ENCODE measurements around the gene TRAIP.

TRAIP gene

DNA sequence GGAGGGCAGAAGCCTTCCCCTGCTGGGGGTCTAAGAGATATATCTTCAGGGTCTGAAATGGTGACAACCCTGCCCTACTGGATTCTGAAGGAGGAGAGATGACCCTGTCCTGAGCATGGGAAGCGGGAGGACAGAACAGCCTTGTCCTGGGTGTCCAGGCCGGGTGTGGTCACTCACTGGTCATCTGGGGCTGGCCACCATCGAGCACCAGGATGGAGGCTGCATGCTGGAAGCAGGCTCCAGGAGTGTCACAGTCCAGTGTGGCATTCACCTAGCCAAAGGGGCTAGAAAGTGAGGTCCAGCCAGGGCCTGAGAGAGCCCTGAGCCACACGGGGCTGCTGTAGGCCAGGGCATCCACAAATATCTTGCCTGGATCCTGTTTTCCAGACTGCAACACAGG is 61.9 kb downstream of the TRAIP start:
- H2BK120ac ChIP-seq (ENCODE audit: low read depth, low read length): no peak overlapping the region
- H2BK15ac ChIP-seq (ENCODE audit: low read length): peak overlapping the region; percentile 4
- H3K27me3 ChIP-seq (ENCODE audit: control insufficient read depth in 3 of 3, insufficient read depth in 3 of 3, low read depth in 1 of 3, low read length in 3 of 3): peaks cover 0 to 23% (median 0%) of the 10 kb centered on the region in 3 experiments
- no peak overlapping the region for H3K27ac ChIP-seq (replicated peaks; ENCODE audit: low read length)
- no peak for DNase-seq (ENCODE audit: low spot score)
- no CpG with 5 or more reads among the region's 4 CpGs for WGBS, 2 donors (ENCODE audit: extremely low coverage in 2 of 2, insufficient read length in 2 of 2, insufficient replicate concordance in 1 of 2)
- no peak overlapping the region for H3K4me3 ChIP-seq (ENCODE audit: low read length in 2 of 2)
- H3K18ac ChIP-seq (ENCODE audit: low read length): no peak overlapping the region
- H2AK5ac ChIP-seq (ENCODE audit: low read depth, low read length): no peak overlapping the region
- H3K4ac ChIP-seq (ENCODE audit: low read length): no peak overlapping the region
- H3K4me2 ChIP-seq (ENCODE audit: insufficient read depth, low read length, poor library complexity, severe bottlenecking): no peak overlapping the region
- no peak overlapping the region for H3K23ac ChIP-seq (ENCODE audit: low read depth, low read length, poor library complexity)
- no peak overlapping the region for H2AFZ ChIP-seq (ENCODE audit: low read length)
- no peak overlapping the region for H4K91ac ChIP-seq (ENCODE audit: low read depth, low read length, poor library complexity)
- H2BK12ac ChIP-seq (ENCODE audit: low read length): no peak overlapping the region
- H3K9me3 ChIP-seq (replicated peaks in 1 of 2; ENCODE audit: control insufficient read depth in 2 of 2, insufficient read depth in 1 of 2, low read depth in 1 of 2, low read length in 2 of 2): no peaks in the 10 kb centered on the region
- H3K4me1 ChIP-seq (ENCODE audit: control insufficient read depth in 2 of 2, insufficient read depth in 1 of 2, low read depth in 1 of 2, low read length in 2 of 2): peaks cover 7 to 8% of the 10 kb centered on the region in 2 donors
- no peaks in the 10 kb centered on the region for H3K36me3 ChIP-seq (replicated peaks in 1 of 2; ENCODE audit: control insufficient read depth in 2 of 2, insufficient read depth in 2 of 2, low read length in 2 of 2)
- no peak overlapping the region for H4K8ac ChIP-seq (ENCODE audit: low read depth, low read length)
- no peak overlapping the region for H2BK5ac ChIP-seq (ENCODE audit: low read length)
- no peak overlapping the region for H3K9ac ChIP-seq (ENCODE audit: low read depth, low read length, poor library complexity)
- H3K79me1 ChIP-seq (ENCODE audit: low read depth, low read length): no peaks in the 10 kb centered on the region
- no peak overlapping the region for H3K14ac ChIP-seq (ENCODE audit: low read length)

DNA sequence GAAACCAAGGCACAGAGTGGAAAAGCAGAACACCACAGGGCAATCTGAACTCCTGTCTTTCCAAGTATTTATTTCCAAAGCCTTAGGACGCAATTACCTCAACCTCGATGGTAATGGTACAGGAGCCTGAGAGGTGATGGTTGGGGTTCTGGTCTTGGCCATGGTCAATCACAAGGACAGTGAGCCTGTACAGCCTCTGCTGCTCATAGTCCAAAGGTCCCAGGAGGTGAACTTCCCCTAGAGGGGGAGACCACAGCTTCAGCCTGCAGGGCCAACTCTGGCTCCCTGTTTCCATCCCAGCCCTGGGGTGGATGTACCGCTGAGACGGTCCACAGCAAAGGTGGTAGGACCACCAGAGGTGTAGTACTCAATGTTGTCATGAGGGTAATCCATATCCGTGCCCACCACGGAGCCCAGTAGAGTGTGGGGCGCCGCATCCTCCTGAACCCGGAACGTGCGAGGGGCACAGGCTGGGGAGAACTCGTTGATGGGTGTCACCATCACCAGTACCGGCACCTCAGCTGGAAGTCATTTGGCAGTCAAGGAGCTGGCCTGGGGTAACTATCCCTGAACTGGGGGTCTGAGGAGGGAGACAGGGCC is 62.8 kb downstream of the TRAIP start:
- Histone ChIP-seq H3K4me1 (ENCODE audit: control insufficient read depth in 2 of 2, insufficient read depth in 1 of 2, low read depth in 1 of 2, low read length in 2 of 2) (peaks cover 7 to 8% of the 10 kb centered on the region in 2 donors), H3K4me3 (ENCODE audit: low read length in 2 of 2) (no peak overlapping the region), H3K9ac (ENCODE audit: low read depth, low read length, poor library complexity) (no peak overlapping the region), H3K14ac (ENCODE audit: low read length) (no peak overlapping the region), H3K4ac (ENCODE audit: low read length) (no peak overlapping the region), H3K36me3 (replicated peaks in 1 of 2; ENCODE audit: control insufficient read depth in 2 of 2, insufficient read depth in 2 of 2, low read length in 2 of 2) (no peaks in the 10 kb centered on the region), H2BK120ac (ENCODE audit: low read depth, low read length) (no peak overlapping the region), H2BK12ac (ENCODE audit: low read length) (no peak overlapping the region), H3K27me3 (ENCODE audit: control insufficient read depth in 3 of 3, insufficient read depth in 3 of 3, low read depth in 1 of 3, low read length in 3 of 3) (peaks cover 0 to 16% (median 0%) of the 10 kb centered on the region in 3 experiments), H4K91ac (ENCODE audit: low read depth, low read length, poor library complexity) (no peak overlapping the region), H3K27ac (replicated peaks; ENCODE audit: low read length) (no peak overlapping the region), H3K4me2 (ENCODE audit: insufficient read depth, low read length, poor library complexity, severe bottlenecking) (no peak overlapping the region), H3K79me1 (ENCODE audit: low read depth, low read length) (no peaks in the 10 kb centered on the region), H3K23ac (ENCODE audit: low read depth, low read length, poor library complexity) (peak overlapping the region; percentile 34), H2BK5ac (ENCODE audit: low read length) (no peak overlapping the region), H2AFZ (ENCODE audit: low read length) (no peak overlapping the region), H2AK5ac (ENCODE audit: low read depth, low read length) (no peak overlapping the region), H3K9me3 (replicated peaks in 1 of 2; ENCODE audit: control insufficient read depth in 2 of 2, insufficient read depth in 1 of 2, low read depth in 1 of 2, low read length in 2 of 2) (no peaks in the 10 kb centered on the region), H2BK15ac (ENCODE audit: low read length) (no peak overlapping the region), H4K8ac (ENCODE audit: low read depth, low read length) (no peak overlapping the region), H3K18ac (ENCODE audit: low read length) (peak overlapping the region; percentile 27)
- WGBS, 2 donors (ENCODE audit: extremely low coverage in 2 of 2, insufficient read length in 2 of 2, insufficient replicate concordance in 1 of 2): no CpG with 5 or more reads among the region's 13 CpGs
- no peak for DNase-seq (ENCODE audit: low spot score)

DNA sequence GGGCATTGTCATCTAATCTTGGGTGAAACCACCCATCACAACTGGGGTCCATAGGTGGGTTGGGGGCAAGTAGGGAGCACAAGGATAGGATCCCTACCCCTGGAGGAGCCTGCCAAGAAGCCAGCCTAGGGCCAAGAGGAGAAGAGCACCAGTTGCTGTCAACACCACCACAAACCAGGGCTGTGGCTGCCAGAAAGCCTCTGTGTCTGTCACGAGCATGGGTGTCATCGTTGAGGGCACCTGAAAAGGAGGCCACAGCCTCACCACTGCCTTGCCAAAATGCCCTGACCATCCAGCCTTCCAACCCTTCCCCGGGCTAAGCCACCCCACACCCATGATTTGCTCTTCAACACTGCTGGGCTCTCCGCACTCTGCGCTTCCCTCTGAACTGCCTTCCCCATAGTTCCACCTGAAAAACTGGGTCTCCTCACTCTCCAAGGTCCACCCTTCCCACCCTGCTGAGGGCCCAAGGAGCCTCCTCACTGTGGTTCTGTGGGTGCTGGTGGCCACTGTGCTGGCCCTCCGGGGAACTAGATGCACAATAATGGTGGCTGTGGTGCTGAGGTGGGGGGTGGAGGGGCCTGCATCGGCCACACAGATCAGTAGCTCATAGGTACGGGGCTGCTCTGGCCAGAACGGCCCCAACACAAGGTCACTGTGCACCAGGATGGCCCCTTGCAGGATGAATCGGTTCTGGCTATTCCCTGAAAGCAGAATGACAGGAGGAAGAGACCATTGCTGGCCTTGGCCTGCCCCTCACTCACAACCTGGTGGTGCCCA is 63.8 kb downstream of the TRAIP start:
- Histone ChIP-seq H3K9ac (ENCODE audit: low read depth, low read length, poor library complexity) (no peak overlapping the region), H2AK5ac (ENCODE audit: low read depth, low read length) (peak overlapping the region; percentile 11), H3K27me3 (ENCODE audit: control insufficient read depth in 3 of 3, insufficient read depth in 3 of 3, low read depth in 1 of 3, low read length in 3 of 3) (peaks cover 0 to 16% (median 0%) of the 10 kb centered on the region in 3 experiments), H3K14ac (ENCODE audit: low read length) (no peak overlapping the region), H3K79me1 (ENCODE audit: low read depth, low read length) (no peaks in the 10 kb centered on the region), H2BK120ac (ENCODE audit: low read depth, low read length) (no peak overlapping the region), H3K23ac (ENCODE audit: low read depth, low read length, poor library complexity) (no peak overlapping the region), H2AFZ (ENCODE audit: low read length) (no peak overlapping the region), H3K4me1 (ENCODE audit: control insufficient read depth in 2 of 2, insufficient read depth in 1 of 2, low read depth in 1 of 2, low read length in 2 of 2) (peaks cover 7 to 8% of the 10 kb centered on the region in 2 donors), H3K36me3 (replicated peaks in 1 of 2; ENCODE audit: control insufficient read depth in 2 of 2, insufficient read depth in 2 of 2, low read length in 2 of 2) (no peaks in the 10 kb centered on the region), H3K27ac (replicated peaks; ENCODE audit: low read length) (no peak overlapping the region), H2BK5ac (ENCODE audit: low read length) (no peak overlapping the region), H3K4me3 (ENCODE audit: low read length in 2 of 2) (no peak overlapping the region), H3K4ac (ENCODE audit: low read length) (no peak overlapping the region), H4K91ac (ENCODE audit: low read depth, low read length, poor library complexity) (no peak overlapping the region), H2BK12ac (ENCODE audit: low read length) (no peak overlapping the region), H2BK15ac (ENCODE audit: low read length) (no peak overlapping the region), H3K9me3 (replicated peaks in 1 of 2; ENCODE audit: control insufficient read depth in 2 of 2, insufficient read depth in 1 of 2, low read depth in 1 of 2, low read length in 2 of 2) (no peaks in the 10 kb centered on the region), H3K18ac (ENCODE audit: low read length) (peak overlapping the region; percentile 16), H4K8ac (ENCODE audit: low read depth, low read length) (no peak overlapping the region), H3K4me2 (ENCODE audit: insufficient read depth, low read length, poor library complexity, severe bottlenecking) (no peak overlapping the region)
- WGBS, 2 donors (ENCODE audit: extremely low coverage in 2 of 2, insufficient read length in 2 of 2, insufficient replicate concordance in 1 of 2): no CpG with 5 or more reads among the region's 10 CpGs
- no peak for DNase-seq (ENCODE audit: low spot score)

DNA sequence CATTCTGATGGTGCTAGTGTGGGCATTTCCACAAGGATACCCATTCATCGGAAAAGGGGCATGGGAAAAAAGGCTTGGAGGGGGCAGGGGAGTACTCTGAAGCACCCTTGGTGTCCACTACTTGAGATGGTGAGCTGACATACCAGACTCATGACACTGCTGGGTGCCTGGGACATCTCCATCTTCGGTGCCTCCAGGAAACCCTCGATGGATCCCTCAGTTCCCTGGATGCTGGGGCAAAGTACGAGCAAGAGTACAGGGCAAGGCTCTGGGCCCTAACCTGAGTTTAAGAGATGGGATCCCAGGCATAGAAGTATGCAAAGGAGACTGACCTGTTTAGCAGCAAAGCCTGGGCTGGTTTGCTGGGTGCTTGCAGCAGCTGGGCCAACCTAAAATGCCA is 64.8 kb downstream of the TRAIP start:
- H3K18ac ChIP-seq (ENCODE audit: low read length): no peak overlapping the region
- no peaks in the 10 kb centered on the region for H3K79me1 ChIP-seq (ENCODE audit: low read depth, low read length)
- H2AK5ac ChIP-seq (ENCODE audit: low read depth, low read length): peak overlapping the region; percentile 34
- H3K9me3 ChIP-seq (replicated peaks in 1 of 2; ENCODE audit: control insufficient read depth in 2 of 2, insufficient read depth in 1 of 2, low read depth in 1 of 2, low read length in 2 of 2): no peaks in the 10 kb centered on the region
- H2BK12ac ChIP-seq (ENCODE audit: low read length): no peak overlapping the region
- H4K91ac ChIP-seq (ENCODE audit: low read depth, low read length, poor library complexity): peak overlapping the region; percentile 67
- no peak overlapping the region for H2AFZ ChIP-seq (ENCODE audit: low read length)
- no peak overlapping the region for H3K27ac ChIP-seq (replicated peaks; ENCODE audit: low read length)
- H3K27me3 ChIP-seq (ENCODE audit: control insufficient read depth in 3 of 3, insufficient read depth in 3 of 3, low read depth in 1 of 3, low read length in 3 of 3): peaks cover 0 to 16% (median 0%) of the 10 kb centered on the region in 3 experiments
- no peak overlapping the region for H4K8ac ChIP-seq (ENCODE audit: low read depth, low read length)
- no peaks in the 10 kb centered on the region for H3K36me3 ChIP-seq (replicated peaks in 1 of 2; ENCODE audit: control insufficient read depth in 2 of 2, insufficient read depth in 2 of 2, low read length in 2 of 2)
- H3K4ac ChIP-seq (ENCODE audit: low read length): no peak overlapping the region
- WGBS, 2 donors (ENCODE audit: extremely low coverage in 2 of 2, insufficient read length in 2 of 2, insufficient replicate concordance in 1 of 2): no CpG with 5 or more reads among the region's 4 CpGs
- peaks cover 11 to 12% of the 10 kb centered on the region in 2 donors for H3K4me1 ChIP-seq (ENCODE audit: control insufficient read depth in 2 of 2, insufficient read depth in 1 of 2, low read depth in 1 of 2, low read length in 2 of 2)
- peak overlapping the region; percentile 38 for H2BK120ac ChIP-seq (ENCODE audit: low read depth, low read length)
- no peak for DNase-seq (ENCODE audit: low spot score)
- H3K9ac ChIP-seq (ENCODE audit: low read depth, low read length, poor library complexity): peak overlapping the region; percentile 9
- no peak overlapping the region for H3K4me3 ChIP-seq (ENCODE audit: low read length in 2 of 2)
- H3K14ac ChIP-seq (ENCODE audit: low read length): no peak overlapping the region
- H2BK5ac ChIP-seq (ENCODE audit: low read length): no peak overlapping the region
- H3K23ac ChIP-seq (ENCODE audit: low read depth, low read length, poor library complexity): no peak overlapping the region
- no peak overlapping the region for H2BK15ac ChIP-seq (ENCODE audit: low read length)
- H3K4me2 ChIP-seq (ENCODE audit: insufficient read depth, low read length, poor library complexity, severe bottlenecking): no peak overlapping the region

Measured in neuronal stem cell (in vitro differentiated cells).